HepG2 (cell line): ENCODE results near the gene CDC42EP4. TPM values are rescaled to one million over a fixed set of nuclear protein-coding genes. Genes with fewer than 3 reads are reported as not detected.

Experiments used
- BRF2 ChIP-seq: sonication (generic); formaldehyde crosslinking; IDR thresholded peaks from 2 replicates; pipeline ENCODE4 v1.8.1; 2022; ENCODE audit warnings: mild to moderate bottlenecking, missing genetic modification reagents
- CHD4 ChIP-seq: fragments of 200-600 bp; sonication (generic); IDR thresholded peaks from 2 replicates; pipeline ENCODE4 v1.7.0; 2017; ENCODE audit warnings: mild to moderate bottlenecking, low read length, borderline replicate concordance
- FOXP1 ChIP-seq, 2 experiments: fragments of 450-650 bp in 1 of 2; IDR thresholded peaks; 2 replicates each; pipeline ENCODE4 v1.6.1; 2017 to 2018; ENCODE audit warnings: antibody characterized with exemption in 1 of 2
- GPN1 ChIP-seq: sonication (generic); formaldehyde crosslinking; IDR thresholded peaks from 2 replicates; pipeline ENCODE4 v1.5.1; 2020; ENCODE audit warnings: missing genetic modification reagents, borderline replicate concordance
- HNF4G ChIP-seq, 2 experiments: sonication (generic) in 1 of 2; formaldehyde crosslinking in 1 of 2; IDR thresholded peaks; 2 replicates each; pipeline versions ENCODE4 v1.4.0 to v1.6.1; 2011 to 2020; ENCODE audit warnings: borderline replicate concordance in 2 of 2, low read depth in 2 of 2, mild to moderate bottlenecking in 2 of 2, low read length in 1 of 2, missing genetic modification reagents in 1 of 2, moderate library complexity in 1 of 2
- MEF2D ChIP-seq: sonication (generic); formaldehyde crosslinking; IDR thresholded peaks from 2 replicates; pipeline ENCODE4 v1.5.1; 2020; ENCODE audit warnings: mild to moderate bottlenecking, missing genetic modification reagents
- NFKB2 ChIP-seq: sonication (generic); formaldehyde crosslinking; IDR thresholded peaks from 2 replicates; pipeline ENCODE4 v1.4.0; 2020; ENCODE audit warnings: missing genetic modification reagents, borderline replicate concordance
- SALL1 ChIP-seq: sonication (generic); formaldehyde crosslinking; IDR thresholded peaks from 2 replicates; pipeline ENCODE4 v1.8.0; 2022; ENCODE audit warnings: mild to moderate bottlenecking, missing genetic modification reagents
- TBX2 ChIP-seq: sonication (generic); formaldehyde crosslinking; IDR thresholded peaks from 2 replicates; pipeline ENCODE4 v1.5.0; 2020; ENCODE audit warnings: missing genetic modification reagents, mild to moderate bottlenecking, borderline replicate concordance
- THYN1 ChIP-seq: sonication (generic); formaldehyde crosslinking; IDR thresholded peaks from 2 replicates; pipeline ENCODE4 v1.8.1; 2023; ENCODE audit warnings: low read depth, mild to moderate bottlenecking, moderate library complexity, missing genetic modification reagents, borderline replicate concordance
- UBTF ChIP-seq: sonication (generic); formaldehyde crosslinking; IDR thresholded peaks from 2 replicates; pipeline ENCODE4 v1.4.0; 2020; ENCODE audit warnings: mild to moderate bottlenecking, missing genetic modification reagents
- ZBTB38 ChIP-seq: sonication (generic); formaldehyde crosslinking; IDR thresholded peaks from 2 replicates; pipeline ENCODE4 v1.5.1; 2020; ENCODE audit warnings: mild to moderate bottlenecking, missing genetic modification reagents
- ZFY ChIP-seq: sonication (generic); formaldehyde crosslinking; IDR thresholded peaks from 2 replicates; pipeline ENCODE4 v1.4.0; 2020; ENCODE audit warnings: missing genetic modification reagents
- ZNF18 ChIP-seq: sonication (generic); formaldehyde crosslinking; IDR thresholded peaks from 2 replicates; pipeline ENCODE4 v1.8.0; 2022; ENCODE audit warnings: mild to moderate bottlenecking, missing genetic modification reagents; ENCODE audit not compliant: insufficient replicate concordance
- ZNF572 ChIP-seq: sonication (generic); formaldehyde crosslinking; IDR thresholded peaks from 2 replicates; pipeline ENCODE4 v1.5.1; 2020; ENCODE audit warnings: mild to moderate bottlenecking, missing genetic modification reagents
- ZNF737 ChIP-seq: sonication (generic); formaldehyde crosslinking; IDR thresholded peaks from 2 replicates; pipeline ENCODE4 v1.5.0; 2020; ENCODE audit warnings: missing genetic modification reagents, mild to moderate bottlenecking, borderline replicate concordance
- ZNF768 ChIP-seq: sonication (generic); formaldehyde crosslinking; IDR thresholded peaks from 2 replicates; pipeline ENCODE4 v1.4.0; 2020; ENCODE audit warnings: missing genetic modification reagents
- ZNF800 ChIP-seq: sonication (generic); formaldehyde crosslinking; IDR thresholded peaks from 2 replicates; pipeline ENCODE4 v1.4.0; 2020; ENCODE audit warnings: missing genetic modification reagents
- ZNF891 ChIP-seq: sonication (generic); formaldehyde crosslinking; IDR thresholded peaks from 2 replicates; pipeline ENCODE4 v1.5.0; 2020; ENCODE audit warnings: mild to moderate bottlenecking, missing genetic modification reagents
- polyA plus RNA-seq, 8 experiments: library from polyadenylated mRNA; depleted of rRNA in 3 of 8; stranded (reverse) in 7 of 8; unstranded in 1 of 8; fragments of >200 nt; fragmentation: Illumina TruSeq in 4 of 8; extraction: Trizol in 4 of 8; gene quantifications; 2 replicates each; pipeline versions ENCODE4 v1.2.1 to v1.2.3, GENCODE V29; 2011 to 2016; ENCODE audit warnings: low read depth in 4 of 8, missing spikeins in 1 of 8, mixed read lengths in 1 of 8; ENCODE audit not compliant: insufficient read depth in 1 of 8
- total RNA-seq, 5 experiments: library from RNA; depleted of rRNA; stranded (reverse); fragments of >200 nt; fragmentation: Illumina TruSeq; extraction: Trizol; gene quantifications; 2 replicates each; pipeline ENCODE4 v1.2.3, GENCODE V29; 2016; ENCODE audit warnings: low read depth in 1 of 5

Gene CDC42EP4
- total and polyA plus RNA-seq, 2 of the 13 experiments (the other 11 are each of a cell fraction or from before 2014, with no cell fraction given), result 19.0 to 54.0 TPM

- TF ChIP-seq ZNF800 (0 out of 2 replicates have a peak, but pooled peaks have one; percentile 7), HNF4G (IDR thresholded peaks at IDR 0.05; ENCODE audit: borderline replicate concordance, low read depth, low read length) (no peak), HNF4G (CRISPR knock-in tag; IDR thresholded peaks at IDR 0.05; ENCODE audit: borderline replicate concordance, low read depth) (0 out of 2 replicates have a peak, but pooled peaks have one; percentile 12), THYN1 (0 out of 2 replicates have a peak, but pooled peaks have one; percentile 57), ZNF572 (peak; percentile 94; the same call in 1 of the 2 replicates), ZBTB38 (CRISPR knock-in tag) (peak; percentile 67; the same call in 1 of the 2 replicates), ZNF891 (CRISPR knock-in tag) (peak; percentile 45; the same call in 1 of the 2 replicates), ZNF737 (CRISPR knock-in tag) (0 out of 2 replicates have a peak, but pooled peaks have one; percentile 52), GPN1 (CRISPR knock-in tag) (no peak), ZNF768 (CRISPR knock-in tag) (peak; percentile 41; the same call in 1 of the 2 replicates), FOXP1 (IDR thresholded peaks at IDR 0.05) (no peak), FOXP1 (CRISPR knock-in tag; IDR thresholded peaks at IDR 0.05) (no peak; the same call in 1 of the 2 replicates), TBX2 (CRISPR knock-in tag) (0 out of 2 replicates have a peak, but pooled peaks have one; percentile 4), BRF2 (CRISPR knock-in tag) (peak; percentile 40; the same call in 1 of the 2 replicates), ZFY (CRISPR knock-in tag) (0 out of 2 replicates have a peak, but pooled peaks have one; percentile 5), NFKB2 (CRISPR knock-in tag) (peak; percentile 57; the same call in 1 of the 2 replicates), MEF2D (CRISPR knock-in tag) (peak; percentile 55), ZNF18 (CRISPR knock-in tag) (peak; percentile 38), SALL1 (CRISPR knock-in tag) (peak; percentile 12; the same call in 1 of the 2 replicates), CHD4 (peak; percentile 96), UBTF (CRISPR knock-in tag) (no peak)
These were observed 33.0 kb downstream of the CDC42EP4 start (continued) for GRCh38 chr17:73278465-73279453.
